Measurements from ENCODE around the gene LRIT3. TPM values are rescaled to one million over a fixed set of nuclear protein-coding genes. Genes with fewer than 3 reads are reported as not detected.
A peak's percentile ranks its signal among the peaks of the same experiment; 100 is the strongest.

LRIT3 gene
- total RNA-seq (0.13 and 0.24 TPM in 2 replicates), polyA plus RNA-seq (not detected in 2 replicates)

- no peaks in the 10 kb centered on the region for H4K20me1 ChIP-seq (ENCODE audit: insufficient read depth, poor library complexity, severe bottlenecking)
- no peaks in the 10 kb centered on the region for H3K27me3 ChIP-seq
- H3K9me3 ChIP-seq (ENCODE audit: low read depth): no peaks in the 10 kb centered on the region
- 41% methylated on average over 5 of the region's 5 CpGs for WGBS (ENCODE audit: low lambda C conversion rate, missing lambda C conversion rate)
- peak within 1 kb of the TSS; percentile 20 for H3K4me2 ChIP-seq
- TF ChIP-seq EZH2phosphoT487 (IDR thresholded peaks at IDR 0.05; ENCODE audit: low read depth, severe bottlenecking, unreplicated experiment): no peak
- no peak for TF ChIP-seq CTCF (IDR thresholded peaks at IDR 0.05; ENCODE audit: poor library complexity)
- TF ChIP-seq EZH2 (IDR thresholded peaks at IDR 0.05; ENCODE audit: borderline replicate concordance): no peak
- no peaks in the 10 kb centered on the region for H3K79me2 ChIP-seq
- no peak within 1 kb of the TSS for H2AFZ ChIP-seq
- no peaks in the 10 kb centered on the region for H3K9me2 ChIP-seq (replicated peaks; ENCODE audit: insufficient read depth)
- no peak within 1 kb of the TSS for H3K4me3 ChIP-seq
- no peak for DNase-seq (ENCODE audit: low spot score)
- H3K27ac ChIP-seq: no peak within 1 kb of the TSS
- no peaks in the 10 kb centered on the region for H3K36me3 ChIP-seq (replicated peaks; ENCODE audit: insufficient read depth, low read depth)
- no peaks in the 10 kb centered on the region for H3K4me1 ChIP-seq (ENCODE audit: insufficient read depth)
These were observed at the start of gene LRIT3 for GRCh38 chr4:109847896-109848442. LRIT3 (plus strand) TSS chr4:109848107; CDS start chr4:109848202, 95 bp downstream.

DNA sequence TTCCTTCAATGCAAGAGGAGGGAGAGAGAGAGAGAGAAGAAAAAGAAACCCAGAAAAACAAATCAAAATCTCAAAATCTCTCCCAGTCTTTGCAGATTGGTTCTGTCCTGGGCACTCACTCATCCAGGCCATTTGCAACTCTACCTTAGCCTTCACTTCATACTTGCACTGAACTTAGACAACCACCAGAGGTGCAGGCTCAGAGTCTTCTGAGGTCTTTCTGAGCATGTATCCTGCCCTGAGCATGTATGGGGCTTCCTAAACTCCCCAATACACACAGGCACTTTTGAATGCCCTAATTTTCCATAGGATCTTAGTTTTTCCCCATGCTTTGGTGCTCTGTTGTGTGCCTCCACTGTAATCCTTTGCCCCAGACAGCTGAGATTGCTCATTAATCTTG, 49.0 kb upstream of the LRIT3 start:
- Histone ChIP-seq H2AFZ (no peak overlapping the region), H3K4me3 (no peak overlapping the region), H3K27me3 (no peaks in the 10 kb centered on the region), H3K4me1 (ENCODE audit: insufficient read depth) (no peaks in the 10 kb centered on the region), H4K20me1 (ENCODE audit: insufficient read depth, poor library complexity, severe bottlenecking) (no peaks in the 10 kb centered on the region), H3K9me3 (ENCODE audit: low read depth) (peaks cover 6% of the 10 kb centered on the region), H3K9me2 (replicated peaks; ENCODE audit: insufficient read depth) (no peaks in the 10 kb centered on the region), H3K79me2 (peaks cover 35% of the 10 kb centered on the region), H3K4me2 (peak overlapping the region; percentile 30), H3K27ac (no peak overlapping the region), H3K36me3 (replicated peaks; ENCODE audit: insufficient read depth, low read depth) (no peaks in the 10 kb centered on the region)
- no peak for DNase-seq (ENCODE audit: low spot score)
- TF ChIP-seq EZH2phosphoT487 (IDR thresholded peaks at IDR 0.05; ENCODE audit: low read depth, severe bottlenecking, unreplicated experiment) (no peak), CTCF (IDR thresholded peaks at IDR 0.05; ENCODE audit: poor library complexity) (no peak), EZH2 (IDR thresholded peaks at IDR 0.05; ENCODE audit: borderline replicate concordance) (no peak)

DNA sequence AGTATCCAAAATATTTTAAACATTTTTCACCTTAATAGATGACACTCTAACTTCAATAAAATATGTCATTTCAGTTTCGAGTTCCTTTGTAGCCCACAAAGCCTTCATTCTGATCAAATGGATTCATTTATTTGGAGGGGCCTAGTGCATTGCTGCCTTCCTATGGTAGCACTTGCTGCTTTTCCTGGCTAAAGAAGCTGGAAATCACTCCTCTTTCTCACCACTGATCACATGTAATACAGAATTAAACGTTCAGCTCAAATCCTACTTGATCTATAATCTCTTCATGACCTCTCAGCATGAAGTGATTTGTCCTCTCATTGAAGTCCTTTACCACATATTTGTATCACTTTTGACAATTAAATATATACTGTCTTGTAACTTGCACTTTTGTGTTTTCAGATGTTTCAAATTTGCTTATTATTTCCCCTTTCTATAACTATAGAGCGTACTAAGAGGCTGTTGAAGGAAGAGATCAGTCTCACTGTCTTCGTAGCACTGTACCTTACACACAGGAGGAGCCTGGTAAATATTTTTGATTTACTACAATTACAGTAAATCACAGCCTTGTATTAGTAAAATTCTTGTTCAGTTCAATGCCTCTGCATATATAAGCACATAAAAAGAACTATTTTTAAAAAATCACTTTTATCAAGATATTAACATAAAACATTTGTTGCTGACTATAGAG, 46.7 kb upstream of the LRIT3 start:
- Histone ChIP-seq H3K4me2 (peak overlapping the region; percentile 57), H3K27me3 (no peaks in the 10 kb centered on the region), H3K9me2 (replicated peaks; ENCODE audit: insufficient read depth) (no peaks in the 10 kb centered on the region), H3K79me2 (peaks cover 23% of the 10 kb centered on the region), H3K9me3 (ENCODE audit: low read depth) (no peaks in the 10 kb centered on the region), H3K4me3 (peak overlapping the region; percentile 12), H2AFZ (peak overlapping the region; percentile 36), H4K20me1 (ENCODE audit: insufficient read depth, poor library complexity, severe bottlenecking) (no peaks in the 10 kb centered on the region), H3K4me1 (ENCODE audit: insufficient read depth) (no peaks in the 10 kb centered on the region), H3K27ac (peak overlapping the region; percentile 5), H3K36me3 (replicated peaks; ENCODE audit: insufficient read depth, low read depth) (no peaks in the 10 kb centered on the region)
- DNase-seq (ENCODE audit: low spot score): no peak
- TF ChIP-seq EZH2 (IDR thresholded peaks at IDR 0.05; ENCODE audit: borderline replicate concordance) (no peak), CTCF (IDR thresholded peaks at IDR 0.05; ENCODE audit: poor library complexity) (no peak), EZH2phosphoT487 (IDR thresholded peaks at IDR 0.05; ENCODE audit: low read depth, severe bottlenecking, unreplicated experiment) (no peak)
- 51% methylated on average over 4 of the region's 4 CpGs for WGBS (ENCODE audit: low lambda C conversion rate, missing lambda C conversion rate)

Measured in hepatocyte (in vitro differentiated cells).